ENCODE data around the gene TMEM204.

TMEM204 gene

GRCh38 chr16:1537138-1537577 lies 3.7 kb downstream of the TMEM204 start:
- Histone ChIP-seq H3K9me3 (ENCODE audit: control insufficient read depth, low read length) (no peaks in the 10 kb centered on the region), H3K79me2 (peaks cover 10% of the 10 kb centered on the region), H3K4me3 (ENCODE audit: low read depth, low read length) (no peak overlapping the region), H3K9ac (no peak overlapping the region), H2AFZ (no peak overlapping the region), H3K4me1 (no peaks in the 10 kb centered on the region), H3K27ac (no peak overlapping the region), H3K36me3 (ENCODE audit: control insufficient read depth, insufficient read depth, low read length) (no peaks in the 10 kb centered on the region), H3K27me3 (ENCODE audit: control insufficient read depth, insufficient read depth, low read length) (no peaks in the 10 kb centered on the region), H3K4me2 (ENCODE audit: low read length) (no peak overlapping the region)
- no peak for TF ChIP-seq CTCF (IDR thresholded peaks at IDR 0.05)

GRCh38 chr16:1537763-1538289 lies 4.4 kb downstream of the TMEM204 start:
- H3K27me3 ChIP-seq (ENCODE audit: control insufficient read depth, insufficient read depth, low read length), result no peaks in the 10 kb centered on the region
- no peak overlapping the region for H3K4me3 ChIP-seq (ENCODE audit: low read depth, low read length)
- H3K9ac ChIP-seq, result no peak overlapping the region
- TF ChIP-seq CTCF (IDR thresholded peaks at IDR 0.05), result no peak
- no peaks in the 10 kb centered on the region for H3K9me3 ChIP-seq (ENCODE audit: control insufficient read depth, low read length)
- no peak overlapping the region for H3K4me2 ChIP-seq (ENCODE audit: low read length)
- no peaks in the 10 kb centered on the region for H3K36me3 ChIP-seq (ENCODE audit: control insufficient read depth, insufficient read depth, low read length)
- no peak overlapping the region for H2AFZ ChIP-seq
- H3K79me2 ChIP-seq, result peaks cover 10% of the 10 kb centered on the region
- no peaks in the 10 kb centered on the region for H3K4me1 ChIP-seq
- no peak overlapping the region for H3K27ac ChIP-seq

- H3K79me2 ChIP-seq, result peaks cover 10% of the 10 kb centered on the region
- H3K4me1 ChIP-seq, result no peaks in the 10 kb centered on the region
- no peak overlapping the region for H2AFZ ChIP-seq
- no peak overlapping the region for H3K9ac ChIP-seq
- H3K4me3 ChIP-seq (ENCODE audit: low read depth, low read length), result no peak overlapping the region
- H3K27me3 ChIP-seq (ENCODE audit: control insufficient read depth, insufficient read depth, low read length), result no peaks in the 10 kb centered on the region
- H3K9me3 ChIP-seq (ENCODE audit: control insufficient read depth, low read length), result no peaks in the 10 kb centered on the region
- no peak overlapping the region for H3K4me2 ChIP-seq (ENCODE audit: low read length)
- no peaks in the 10 kb centered on the region for H3K36me3 ChIP-seq (ENCODE audit: control insufficient read depth, insufficient read depth, low read length)
- TF ChIP-seq CTCF (IDR thresholded peaks at IDR 0.05), result no peak
- no peak overlapping the region for H3K27ac ChIP-seq
Measured at GRCh38 chr16:1538804-1539520, 5.5 kb downstream of the TMEM204 start.

- Histone ChIP-seq H3K27me3 (ENCODE audit: control insufficient read depth, insufficient read depth, low read length) (no peaks in the 10 kb centered on the region), H3K4me1 (no peaks in the 10 kb centered on the region), H2AFZ (no peak overlapping the region), H3K9me3 (ENCODE audit: control insufficient read depth, low read length) (no peaks in the 10 kb centered on the region), H3K27ac (no peak overlapping the region), H3K4me3 (ENCODE audit: low read depth, low read length) (no peak overlapping the region), H3K4me2 (ENCODE audit: low read length) (no peak overlapping the region), H3K9ac (no peak overlapping the region), H3K36me3 (ENCODE audit: control insufficient read depth, insufficient read depth, low read length) (no peaks in the 10 kb centered on the region), H3K79me2 (peaks cover 12% of the 10 kb centered on the region)
- TF ChIP-seq CTCF (IDR thresholded peaks at IDR 0.05), result no peak
Measured at GRCh38 chr16:1539720-1540555, 6.5 kb downstream of the TMEM204 start.

Data from parathyroid adenoma (tissue), 2 donors.